ENCODE results near the gene KCNJ6. TPM values are rescaled to one million over a fixed set of nuclear protein-coding genes. Genes with fewer than 3 reads are reported as not detected.

The KCNJ6 gene
- total and polyA plus RNA-seq, 2 of the 8 experiments (the other 6 are each of a cell fraction or from before 2014, with no cell fraction given) = 0.51 to 1.2 TPM

DNA sequence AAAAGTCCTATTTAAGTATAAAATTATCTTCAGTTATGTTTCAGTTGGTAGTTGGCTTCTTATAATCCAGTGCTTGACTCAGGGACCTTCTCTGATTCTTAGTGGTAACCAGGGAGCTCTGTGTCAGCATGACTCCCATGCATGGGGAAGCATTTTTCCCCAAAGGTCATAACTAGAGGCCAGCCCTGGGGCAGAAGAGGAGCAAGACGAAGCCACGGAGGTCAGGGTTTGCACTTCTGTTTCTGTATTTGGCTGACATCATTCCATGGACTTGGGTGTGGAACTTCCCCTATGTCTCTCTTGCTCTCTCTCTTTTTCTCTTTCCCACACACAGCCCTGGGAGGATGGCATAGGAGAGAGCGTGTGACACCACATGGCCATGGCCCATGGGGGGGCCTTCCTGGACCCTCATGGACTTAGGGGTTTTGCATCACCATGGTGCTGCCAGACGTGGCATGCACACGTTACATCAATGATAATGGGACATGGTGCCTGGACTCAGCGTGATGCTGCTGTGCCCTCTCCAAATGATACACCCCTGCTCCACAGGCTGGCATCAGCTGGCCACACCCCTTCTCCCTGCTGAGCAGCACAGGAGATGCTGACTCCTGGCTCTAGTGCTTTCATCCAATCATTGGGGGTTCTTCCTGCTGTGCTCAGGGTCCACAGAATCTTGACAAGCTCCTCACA is 260.5 kb downstream of the KCNJ6 start (continued):
- TF ChIP-seq, protein P1, sequence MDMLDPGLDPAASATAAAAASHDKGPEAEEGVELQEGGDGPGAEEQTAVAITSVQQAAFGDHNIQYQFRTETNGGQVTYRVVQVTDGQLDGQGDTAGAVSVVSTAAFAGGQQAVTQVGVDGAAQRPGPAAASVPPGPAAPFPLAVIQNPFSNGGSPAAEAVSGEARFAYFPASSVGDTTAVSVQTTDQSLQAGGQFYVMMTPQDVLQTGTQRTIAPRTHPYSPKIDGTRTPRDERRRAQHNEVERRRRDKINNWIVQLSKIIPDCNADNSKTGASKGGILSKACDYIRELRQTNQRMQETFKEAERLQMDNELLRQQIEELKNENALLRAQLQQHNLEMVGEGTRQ (IDR thresholded peaks at IDR 0.05; ENCODE audit: low read length) = no peak
- TF ChIP-seq POLR2A (IDR thresholded peaks at IDR 0.05; ENCODE audit: control extremely low read depth in 1 of 2, low read depth in 2 of 2, low read length in 2 of 2) (no peak), KDM1A (IDR thresholded peaks at IDR 0.05; ENCODE audit: borderline replicate concordance, low read length) (no peak), SIRT6 (IDR thresholded peaks at IDR 0.05; ENCODE audit: low read length) (no peak), HDAC2 (IDR thresholded peaks at IDR 0.05; ENCODE audit: borderline replicate concordance in 1 of 2, low read depth in 2 of 2, low read length in 2 of 2) (no peak), CTCF (IDR thresholded peaks at IDR 0.05; ENCODE audit: control extremely low read depth in 1 of 3, insufficient read depth in 1 of 3, low read depth in 1 of 3, low read length in 3 of 3) (no peak)
